COR-L47 (cell line): ENCODE measurements around the gene CSTF1.
"Not testable (repeated sequence)": the region's sequence is repeated elsewhere in the genome, so short reads cannot be mapped to it uniquely, and the experiment has no call there.

Experiments
- DNase-seq: peaks from one replicate; lab custom pipeline; 2025; lab: John Stamatoyannopoulos, UW

The CSTF1 gene

GRCh38 chr20:56369179-56369578 is 23.3 kb upstream of the CSTF1 start:
- DNase-seq, result no peak

- DNase-seq, result no peak
Observed at GRCh38 chr20:56371977-56372376, 20.5 kb upstream of the CSTF1 start.

- no peak for DNase-seq
Observed at GRCh38 chr20:56372850-56373249, 19.6 kb upstream of the CSTF1 start.

GRCh38 chr20:56373942-56374341 is 18.5 kb upstream of the CSTF1 start:
- DNase-seq, result no peak

GRCh38 chr20:56376331-56376730 is 16.1 kb upstream of the CSTF1 start:
- DNase-seq, result no peak

- DNase-seq, result no peak
Observed at GRCh38 chr20:56378386-56378785, 14.1 kb upstream of the CSTF1 start.

- no peak for DNase-seq
Observed at GRCh38 chr20:56380375-56380774, 12.1 kb upstream of the CSTF1 start.

GRCh38 chr20:56381501-56381900 is 10.9 kb upstream of the CSTF1 start:
- DNase-seq, result no peak

GRCh38 chr20:56382696-56383095 is 9.7 kb upstream of the CSTF1 start:
- DNase-seq, result no peak

GRCh38 chr20:56383334-56383733 is 9.1 kb upstream of the CSTF1 start:
- no peak for DNase-seq

- DNase-seq, result no peak
Observed at GRCh38 chr20:56385130-56385529, 7.3 kb upstream of the CSTF1 start.

- no peak for DNase-seq
Observed at GRCh38 chr20:56386219-56386618, 6.2 kb upstream of the CSTF1 start.

GRCh38 chr20:56388882-56389281 is 3.6 kb upstream of the CSTF1 start:
- DNase-seq, result no peak

- no peak for DNase-seq
Observed at GRCh38 chr20:56389807-56390206, 2.6 kb upstream of the CSTF1 start.

- DNase-seq, result not testable (repeated sequence)
Observed at GRCh38 chr20:56390396-56390795, 2.0 kb upstream of the CSTF1 start.

GRCh38 chr20:56391037-56391436 is 1.4 kb upstream of the CSTF1 start:
- no peak for DNase-seq

- DNase-seq, result no peak
Observed at GRCh38 chr20:56391596-56392131, 781 bp upstream of the CSTF1 start.

GRCh38 chr20:56392881-56393482 is 537 bp downstream of the CSTF1 start:
- no peak for DNase-seq

GRCh38 chr20:56393653-56394052 is 1.2 kb downstream of the CSTF1 start:
- no peak for DNase-seq

GRCh38 chr20:56395166-56395565 is 2.7 kb downstream of the CSTF1 start:
- no peak for DNase-seq

- DNase-seq, result peak; percentile 36
Observed at GRCh38 chr20:56400001-56400640, 7.7 kb downstream of the CSTF1 start.

- DNase-seq, result no peak
Observed at GRCh38 chr20:56403465-56403864, 11.0 kb downstream of the CSTF1 start.

- DNase-seq, result not testable (repeated sequence)
Observed at GRCh38 chr20:56405356-56405755, 12.9 kb downstream of the CSTF1 start.

GRCh38 chr20:56406910-56407309 is 14.5 kb downstream of the CSTF1 start:
- DNase-seq, result no peak
